HepG2 (cell line): ENCODE data around the gene ADAMTS4. TPM values are rescaled to one million over a fixed set of nuclear protein-coding genes. Genes with fewer than 3 reads are reported as not detected.

Experiments used
- BCLAF1 ChIP-seq: fragments of 450-650 bp; IDR thresholded peaks from 2 replicates; pipeline ENCODE4 v1.6.1; 2017; ENCODE audit warnings: mild to moderate bottlenecking
- CENPX ChIP-seq: sonication (generic); formaldehyde crosslinking; IDR thresholded peaks from 2 replicates; pipeline ENCODE4 v1.9.0; 2021; ENCODE audit warnings: mild to moderate bottlenecking, missing genetic modification reagents, moderate library complexity
- HINFP ChIP-seq: sonication (generic); formaldehyde crosslinking; IDR thresholded peaks from 2 replicates; pipeline ENCODE4 v1.4.0; 2020; ENCODE audit warnings: low read depth, mild to moderate bottlenecking, missing genetic modification reagents
- JDP2 ChIP-seq: sonication (generic); formaldehyde crosslinking; IDR thresholded peaks from 2 replicates; pipeline ENCODE4 v1.8.1; 2022; ENCODE audit warnings: missing genetic modification reagents, borderline replicate concordance
- KLF6 ChIP-seq: IDR thresholded peaks from 2 replicates; pipeline ENCODE4 v1.8.0; 2016; ENCODE audit warnings: missing biosample characterization, missing genetic modification reagents
- MAF1 ChIP-seq: sonication (generic); formaldehyde crosslinking; IDR thresholded peaks from 2 replicates; pipeline ENCODE4 v1.5.0; 2020; ENCODE audit warnings: missing genetic modification reagents, borderline replicate concordance
- MXD4 ChIP-seq: IDR thresholded peaks from 2 replicates; pipeline ENCODE4 v1.6.1; 2016; ENCODE audit warnings: mild to moderate bottlenecking, missing biosample characterization, missing genetic modification reagents
- NFATC3 ChIP-seq: sonication (generic); formaldehyde crosslinking; IDR thresholded peaks from 2 replicates; pipeline ENCODE4 v1.5.1; 2020; ENCODE audit warnings: mild to moderate bottlenecking, missing genetic modification reagents
- RAD21 ChIP-seq: fragments of 450-650 bp; formaldehyde crosslinking; IDR thresholded peaks from 2 replicates; pipeline ENCODE4 v1.5.0; 2020; ENCODE audit warnings: mild to moderate bottlenecking
- RBM39 ChIP-seq: fragments of 200-400 bp; formaldehyde crosslinking; IDR thresholded peaks from one replicate; pipeline ENCODE4 v1.6.1; 2018; ENCODE audit warnings: antibody characterized with exemption, mild to moderate bottlenecking, low read depth, low read length; ENCODE audit not compliant: poor library complexity, severe bottlenecking
- SRSF4 ChIP-seq: fragments of 200-400 bp; formaldehyde crosslinking; IDR thresholded peaks from one replicate; pipeline ENCODE4 v1.6.1; 2018; ENCODE audit warnings: mild to moderate bottlenecking, low read depth, low read length, moderate library complexity; ENCODE audit not compliant: poor library complexity, severe bottlenecking
- ZBTB3 ChIP-seq: sonication (generic); formaldehyde crosslinking; IDR thresholded peaks from 2 replicates; pipeline ENCODE4 v1.4.0; 2020; ENCODE audit warnings: low read depth, mild to moderate bottlenecking, moderate library complexity, missing genetic modification reagents, borderline replicate concordance
- ZFP90 ChIP-seq: sonication (generic); formaldehyde crosslinking; IDR thresholded peaks from 2 replicates; pipeline ENCODE4 v1.8.0; 2022; ENCODE audit warnings: missing genetic modification reagents, mild to moderate bottlenecking, inconsistent platforms, borderline replicate concordance
- ZFP91 ChIP-seq: sonication (generic); formaldehyde crosslinking; IDR thresholded peaks from 2 replicates; pipeline ENCODE4 v1.9.0; 2022; ENCODE audit warnings: missing genetic modification reagents, mild to moderate bottlenecking, borderline replicate concordance
- ZNF101 ChIP-seq: sonication (generic); formaldehyde crosslinking; IDR thresholded peaks from 2 replicates; pipeline ENCODE4 v1.4.0; 2020; ENCODE audit warnings: mild to moderate bottlenecking, low read depth, missing genetic modification reagents, borderline replicate concordance
- ZNF280D ChIP-seq: sonication (generic); formaldehyde crosslinking; IDR thresholded peaks from 2 replicates; pipeline ENCODE4 v1.5.1; 2020; ENCODE audit warnings: mild to moderate bottlenecking, missing genetic modification reagents
- ZNF660 ChIP-seq: sonication (generic); formaldehyde crosslinking; IDR thresholded peaks from 2 replicates; pipeline ENCODE4 v1.5.1; 2020; ENCODE audit warnings: mild to moderate bottlenecking, low read depth, missing genetic modification reagents, borderline replicate concordance
- ZNF740 ChIP-seq: sonication (generic); formaldehyde crosslinking; IDR thresholded peaks from 2 replicates; pipeline ENCODE4 v1.4.0; 2020; ENCODE audit warnings: missing genetic modification reagents
- ZNF883 ChIP-seq: sonication (generic); formaldehyde crosslinking; IDR thresholded peaks from 2 replicates; pipeline ENCODE4 v1.5.1; 2020; ENCODE audit warnings: mild to moderate bottlenecking, missing genetic modification reagents; ENCODE audit errors: not compliant biosample characterization
- ZNF891 ChIP-seq: sonication (generic); formaldehyde crosslinking; IDR thresholded peaks from 2 replicates; pipeline ENCODE4 v1.5.0; 2020; ENCODE audit warnings: mild to moderate bottlenecking, missing genetic modification reagents
- ZSCAN12 ChIP-seq: sonication (generic); formaldehyde crosslinking; IDR thresholded peaks from 2 replicates; pipeline ENCODE4 v1.9.0; 2021; ENCODE audit warnings: mild to moderate bottlenecking, missing genetic modification reagents
- polyA plus RNA-seq, 8 experiments: library from polyadenylated mRNA; depleted of rRNA in 3 of 8; stranded (reverse) in 7 of 8; unstranded in 1 of 8; fragments of >200 nt; fragmentation: Illumina TruSeq in 4 of 8; extraction: Trizol in 4 of 8; gene quantifications; 2 replicates each; pipeline versions ENCODE4 v1.2.1 to v1.2.3, GENCODE V29; 2011 to 2016; ENCODE audit warnings: low read depth in 4 of 8, missing spikeins in 1 of 8, mixed read lengths in 1 of 8; ENCODE audit not compliant: insufficient read depth in 1 of 8
- total RNA-seq, 5 experiments: library from RNA; depleted of rRNA; stranded (reverse); fragments of >200 nt; fragmentation: Illumina TruSeq; extraction: Trizol; gene quantifications; 2 replicates each; pipeline ENCODE4 v1.2.3, GENCODE V29; 2016; ENCODE audit warnings: low read depth in 1 of 5

ADAMTS4 gene
- total and polyA plus RNA-seq, 2 of the 13 experiments (the other 11 are each of a cell fraction or from before 2014, with no cell fraction given) = 0.51 to 1.7 TPM

- no peak for TF ChIP-seq JDP2
- TF ChIP-seq SRSF4 = no peak
- TF ChIP-seq ZBTB3 = 0 out of 2 replicates have a peak, but pooled peaks have one; percentile 65
- TF ChIP-seq ZNF883 = no peak
- TF ChIP-seq ZNF660 (CRISPR knock-in tag) = no peak
- no peak for TF ChIP-seq NFATC3
- no peak for TF ChIP-seq ZNF740 (CRISPR knock-in tag)
- no peak for TF ChIP-seq ZNF101 (CRISPR knock-in tag)
- TF ChIP-seq MAF1 (CRISPR knock-in tag) = no peak
- no peak for TF ChIP-seq ZNF280D (CRISPR knock-in tag)
- no peak for TF ChIP-seq ZFP90 (CRISPR knock-in tag)
- no peak for TF ChIP-seq BCLAF1
- TF ChIP-seq ZSCAN12 (CRISPR knock-in tag) = no peak
- TF ChIP-seq MXD4 (CRISPR knock-in tag) = no peak
- TF ChIP-seq RAD21 (CRISPR knock-in tag) = no peak
- TF ChIP-seq ZNF891 (CRISPR knock-in tag) = no peak
- no peak for TF ChIP-seq RBM39
- no peak for TF ChIP-seq CENPX (CRISPR knock-in tag)
- no peak for TF ChIP-seq HINFP
- TF ChIP-seq ZFP91 (CRISPR knock-in tag) = no peak
- TF ChIP-seq KLF6 (CRISPR knock-in tag) = no peak
These were observed 39.2 kb upstream of the ADAMTS4 start, which contains the start of gene NR1I3 (continued) for GRCh38 chr1:161238039-161238473.
